Natural killer cell treated with Interleukin-12 subunit alpha and Interleukin-12 subunit beta and Interleukin-15 and Interleukin-18, amount 100 ng/mL, for 72 hours (primary cell): Measurements from ENCODE around the gene PPP1R3E. TPM values are rescaled to one million over a fixed set of nuclear protein-coding genes. Genes with fewer than 3 reads are reported as not detected.
"Not testable (repeated sequence)": the region's sequence is repeated elsewhere in the genome, so short reads cannot be mapped to it uniquely, and the experiment has no call there.

Source experiments
- ATAC-seq, 2 donors: fragments of 150-1000 bp; cut with Tn5 transposase in 1 of 2; sonication (Bioruptor Pico), chemical (Tn5 transposase) in 1 of 2; 2 replicates each; pipeline ENCODE4 v1.10.0; 2021
- DNase-seq: peaks from one replicate; pipeline ENCODE4 v3.0.0; 2022; ENCODE audit warnings: low spot score
- H3K27ac Mint-ChIP-seq, 2 donors: 1 replicate in 1 of 2; 2 replicates in 1 of 2; pipeline ENCODE4 v1.8.0; 2022; ENCODE audit warnings: mixed read lengths in 2 of 2, mild to moderate bottlenecking in 1 of 2, moderate library complexity in 1 of 2
- H3K27me3 Mint-ChIP-seq, 2 donors: 1 replicate in 1 of 2; 2 replicates in 1 of 2; pipeline ENCODE4 v1.8.0; 2022; ENCODE audit warnings: mixed read lengths in 2 of 2
- H3K36me3 Mint-ChIP-seq: one replicate; pipeline ENCODE4 v1.8.0; 2022; ENCODE audit warnings: mixed read lengths
- H3K4me1 Mint-ChIP-seq, 2 donors: 1 replicate in 1 of 2; 2 replicates in 1 of 2; pipeline ENCODE4 v1.8.0; 2022; ENCODE audit warnings: low read depth in 2 of 2, mixed read lengths in 2 of 2, mild to moderate bottlenecking in 1 of 2
- H3K4me3 Mint-ChIP-seq: one replicate; pipeline ENCODE4 v1.8.0; 2022; ENCODE audit warnings: mixed read lengths
- H3K9me3 Mint-ChIP-seq: 2 replicates; pipeline ENCODE4 v1.8.0; 2022; ENCODE audit warnings: mixed read lengths
- total RNA-seq, 2 donors: library from RNA; stranded (reverse); gene quantifications; one replicate each; pipeline ENCODE4 v1.2.3, GENCODE V29; 2022

Gene PPP1R3E
- total RNA-seq, 2 donors from 2014 or later, result 12.4 to 18.7 TPM

DNA sequence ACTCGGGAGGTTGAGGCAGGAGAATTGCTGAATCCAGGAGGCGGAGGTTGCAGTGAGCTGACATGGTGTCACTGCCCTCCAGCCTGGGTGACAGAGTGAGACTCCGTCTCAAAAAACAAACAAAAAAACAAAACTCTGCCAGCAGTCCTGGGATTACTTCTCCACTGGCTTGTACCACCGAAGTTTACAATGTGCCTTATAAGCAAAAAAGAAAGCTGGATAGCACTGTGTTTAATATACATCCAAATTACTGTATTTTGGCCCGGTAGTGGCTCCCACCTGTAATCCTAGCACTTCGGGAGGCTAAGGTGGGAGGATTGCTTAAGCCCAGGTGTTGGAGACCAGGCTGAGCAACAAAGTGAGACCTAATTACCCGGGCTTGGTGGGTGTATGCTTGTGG, 33.5 kb downstream of the PPP1R3E start:
- ATAC-seq, result no peak
- Mint-ChIP-seq H3K27ac (no peak overlapping the region), H3K4me1 (no peaks in the 10 kb centered on the region), H3K36me3 (no peaks in the 10 kb centered on the region), H3K4me3 (no peak overlapping the region), H3K27me3 (peaks cover 8 to 12% of the 10 kb centered on the region in 2 donors), H3K9me3 (no peaks in the 10 kb centered on the region)
- DNase-seq, result no peak

- H3K36me3 Mint-ChIP-seq, ATAC-seq, DNase-seq, H3K27ac Mint-ChIP-seq, H3K4me1 Mint-ChIP-seq, H3K4me3 Mint-ChIP-seq, H3K9me3 Mint-ChIP-seq: not testable (repeated sequence)
- H3K27me3 Mint-ChIP-seq, result peaks cover 21 to 48% of the 10 kb centered on the region in 2 donors
Observed at GRCh38 chr14:23260849-23261248, 41.8 kb downstream of the PPP1R3E start.

DNA sequence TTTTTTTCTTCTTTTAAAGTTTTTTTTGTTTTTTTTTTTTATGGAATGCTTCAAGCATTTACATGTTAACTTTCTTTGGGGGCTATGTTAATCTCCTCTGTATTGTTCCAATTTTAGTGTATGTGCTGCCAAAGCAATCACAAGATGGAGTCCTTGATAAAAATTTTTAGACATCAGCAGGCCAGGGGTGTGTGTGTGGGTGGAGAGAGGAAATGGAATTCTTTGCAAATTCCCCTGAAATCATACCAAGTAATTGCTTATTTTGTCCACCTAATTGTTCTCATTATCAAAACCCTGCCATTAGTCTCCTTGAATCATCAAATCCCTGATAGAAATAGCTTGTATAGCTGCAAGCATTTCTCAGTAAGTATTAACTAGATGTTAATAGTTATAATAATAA, 43.2 kb downstream of the PPP1R3E start:
- ATAC-seq (no peak), DNase-seq (no peak)
- Mint-ChIP-seq H3K4me1 (no peaks in the 10 kb centered on the region), H3K27ac (no peak overlapping the region), H3K27me3 (peaks cover 14 to 39% of the 10 kb centered on the region in 2 donors), H3K9me3 (no peaks in the 10 kb centered on the region), H3K4me3 (no peak overlapping the region), H3K36me3 (no peaks in the 10 kb centered on the region)

- H3K36me3 Mint-ChIP-seq, result no peaks in the 10 kb centered on the region
- ATAC-seq (no peak), DNase-seq (no peak)
- H3K4me3 Mint-ChIP-seq, result no peak overlapping the region
- H3K4me1 Mint-ChIP-seq, result no peaks in the 10 kb centered on the region
- peaks cover 14 to 37% of the 10 kb centered on the region in 2 donors for H3K27me3 Mint-ChIP-seq
- no peak overlapping the region for H3K27ac Mint-ChIP-seq
- no peaks in the 10 kb centered on the region for H3K9me3 Mint-ChIP-seq
Observed at GRCh38 chr14:23258256-23258655, 44.4 kb downstream of the PPP1R3E start.

DNA sequence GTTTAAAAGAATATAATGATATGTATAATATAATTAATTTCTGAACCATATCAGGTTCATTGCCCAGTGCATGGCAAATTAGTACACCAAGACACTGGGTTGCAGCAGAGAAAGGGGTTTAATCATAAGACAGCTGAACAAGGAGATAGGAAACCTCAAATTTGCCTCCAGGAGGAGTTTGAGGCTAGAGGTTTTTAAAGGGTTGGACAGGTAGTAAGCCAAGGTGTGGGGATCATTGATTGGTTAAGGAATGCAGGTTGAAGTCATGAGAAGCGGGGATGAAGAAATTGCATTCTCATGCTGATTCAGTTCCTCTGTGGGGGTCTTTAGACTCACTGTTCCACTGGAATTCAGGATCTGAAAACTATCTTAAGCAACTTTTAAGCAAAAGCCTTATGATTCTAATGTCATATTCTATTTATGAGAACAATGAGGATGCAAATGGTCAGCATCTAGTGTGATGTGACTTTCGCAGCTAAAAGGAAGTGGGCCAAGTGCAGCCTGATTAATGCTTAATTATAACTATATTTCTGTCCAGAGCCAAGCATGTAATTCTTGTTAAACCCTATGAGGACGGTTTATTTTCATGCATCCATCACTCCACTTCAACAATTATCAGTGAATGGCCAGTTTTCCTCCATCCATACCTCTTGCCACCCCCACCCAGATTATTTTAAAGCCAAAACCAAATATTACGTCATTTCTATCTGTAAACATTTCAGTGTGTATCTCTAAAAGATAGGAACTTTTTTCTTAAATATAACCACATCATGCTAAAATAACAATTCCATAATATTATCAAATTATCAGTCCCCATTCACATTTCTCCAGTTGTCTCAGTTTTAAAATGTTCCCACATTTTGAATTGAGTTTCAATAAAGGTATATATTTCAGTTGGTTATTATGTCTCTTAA, 50.0 kb downstream of the PPP1R3E start:
- no peak overlapping the region for H3K4me3 Mint-ChIP-seq
- no peak for DNase-seq
- no peak overlapping the region for H3K27ac Mint-ChIP-seq
- no peak for ATAC-seq
- no peaks in the 10 kb centered on the region for H3K4me1 Mint-ChIP-seq
- H3K9me3 Mint-ChIP-seq, result no peaks in the 10 kb centered on the region
- peaks cover 17 to 21% of the 10 kb centered on the region in 2 donors for H3K27me3 Mint-ChIP-seq
- no peaks in the 10 kb centered on the region for H3K36me3 Mint-ChIP-seq

GRCh38 chr14:23252006-23252405, 50.7 kb downstream of the PPP1R3E start:
- no peak for DNase-seq
- ATAC-seq, result no peak
- H3K27ac Mint-ChIP-seq, result no peak overlapping the region
- no peaks in the 10 kb centered on the region for H3K9me3 Mint-ChIP-seq
- no peaks in the 10 kb centered on the region for H3K36me3 Mint-ChIP-seq
- H3K27me3 Mint-ChIP-seq, result peaks cover 17 to 21% of the 10 kb centered on the region in 2 donors
- H3K4me1 Mint-ChIP-seq, result no peaks in the 10 kb centered on the region
- H3K4me3 Mint-ChIP-seq, result no peak overlapping the region

DNA sequence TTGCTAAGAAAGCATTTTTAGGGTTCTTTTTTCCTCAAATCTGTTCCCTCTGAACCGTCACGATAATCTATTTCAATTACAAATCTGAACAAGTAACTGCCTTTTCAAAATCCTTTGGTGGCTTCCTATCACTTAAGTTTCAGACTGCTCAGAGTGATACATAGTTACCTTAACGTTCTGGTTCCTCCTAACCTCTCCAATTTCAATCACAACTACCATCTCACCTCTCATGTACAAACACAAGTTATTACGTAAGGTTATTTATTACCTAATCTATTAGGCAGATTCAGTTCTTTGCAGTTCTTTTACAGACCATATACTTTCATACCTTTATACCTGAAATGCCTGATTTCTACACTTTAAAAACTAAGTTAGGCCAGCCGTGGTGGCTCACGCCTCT, 52.8 kb downstream of the PPP1R3E start:
- peaks cover 17 to 23% of the 10 kb centered on the region in 2 donors for H3K27me3 Mint-ChIP-seq
- no peaks in the 10 kb centered on the region for H3K4me1 Mint-ChIP-seq
- H3K36me3 Mint-ChIP-seq, result no peaks in the 10 kb centered on the region
- no peak overlapping the region for H3K4me3 Mint-ChIP-seq
- H3K9me3 Mint-ChIP-seq, result no peaks in the 10 kb centered on the region
- no peak overlapping the region for H3K27ac Mint-ChIP-seq
- DNase-seq, result no peak
- no peak for ATAC-seq

DNA sequence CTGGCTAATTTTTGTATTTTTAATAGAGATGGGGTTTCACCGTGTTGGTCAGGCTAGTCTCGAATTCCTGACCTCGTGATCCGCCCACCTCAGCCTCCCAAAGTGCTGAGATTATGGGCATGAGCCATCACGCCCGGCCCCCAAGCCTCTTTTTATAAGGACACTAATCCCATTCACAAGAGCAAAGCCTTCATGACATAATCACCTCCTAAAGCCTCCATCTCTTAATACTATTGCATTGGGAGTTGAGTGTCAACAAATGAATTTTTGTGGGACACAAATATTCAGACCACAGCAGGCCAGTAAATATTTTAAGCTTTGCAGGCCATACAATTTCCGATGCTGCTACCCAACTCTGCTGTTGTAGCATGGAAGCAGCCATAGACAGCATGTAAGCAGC, 54.1 kb downstream of the PPP1R3E start:
- H3K4me3 Mint-ChIP-seq, result no peak overlapping the region
- no peak overlapping the region for H3K27ac Mint-ChIP-seq
- DNase-seq (no peak), ATAC-seq (no peak)
- H3K36me3 Mint-ChIP-seq, result no peaks in the 10 kb centered on the region
- H3K27me3 Mint-ChIP-seq, result peaks cover 16 to 25% of the 10 kb centered on the region in 2 donors
- H3K9me3 Mint-ChIP-seq, result no peaks in the 10 kb centered on the region
- H3K4me1 Mint-ChIP-seq, result no peaks in the 10 kb centered on the region

Other genes starting within 250 kb of the PPP1R3E start
- gene CDH24, start 245.3 kb downstream of the PPP1R3E start, total RNA-seq, result 1 to 10 TPM in 1 of 2 donors, under 1 TPM in 1; 0.73 to 1.0 TPM
- 100 to 1,000 TPM; 186 to 250 TPM for gene ACIN1, start 207.7 kb downstream of the PPP1R3E start, total RNA-seq
- gene C14orf119, start 207.4 kb downstream of the PPP1R3E start, total RNA-seq, result 10 to 100 TPM; 41.2 to 55.2 TPM
- not detected for gene CIROP, start 197.9 kb downstream of the PPP1R3E start, total RNA-seq
- not detected for gene CEBPE, start 183.6 kb downstream of the PPP1R3E start, total RNA-seq
- gene SLC7A8, start 119.2 kb downstream of the PPP1R3E start, total RNA-seq, result 1 to 10 TPM in 1 of 2 donors, under 1 TPM in 1; 0.07 to 3.5 TPM
- not detected for gene RNF212B, start 64.9 kb downstream of the PPP1R3E start, total RNA-seq
- 1 to 10 TPM; 5.8 to 7.8 TPM for gene HOMEZ, start 16.7 kb downstream of the PPP1R3E start, total RNA-seq
- 10 to 100 TPM; 17.5 to 26.3 TPM for gene BCL2L2, start 4.0 kb upstream of the PPP1R3E start, total RNA-seq
- 100 to 1,000 TPM; 182 to 274 TPM for gene PABPN1, start 18.6 kb upstream of the PPP1R3E start, total RNA-seq
- under 1 TPM in 1 of 2 donors, not detected in 1; 0.42 TPM for gene SLC22A17, start 50.0 kb upstream of the PPP1R3E start, total RNA-seq
- gene EFS, start 62.3 kb upstream of the PPP1R3E start, total RNA-seq, result not detected
- gene IL25, start 70.0 kb upstream of the PPP1R3E start, total RNA-seq, result not detected
- gene CMTM5, start 74.2 kb upstream of the PPP1R3E start, total RNA-seq, result not detected
- gene MYH6, start 105.4 kb upstream of the PPP1R3E start, total RNA-seq, result under 1 TPM in 1 of 2 donors, not detected in 1; 0.28 TPM
- not detected for gene MYH7, start 132.8 kb upstream of the PPP1R3E start, total RNA-seq
- 10 to 100 TPM; 65.6 to 65.7 TPM for gene NGDN, start 166.8 kb upstream of the PPP1R3E start, total RNA-seq
- 1 to 10 TPM; 2.8 to 4.9 TPM for gene ZFHX2, start 248.9 kb upstream of the PPP1R3E start, total RNA-seq